Left lung (tissue), 10 donors: ENCODE results near the gene SLC24A4. TPM values are rescaled to one million over a fixed set of nuclear protein-coding genes. Genes with fewer than 3 reads are reported as not detected.

Experiments used
- ATAC-seq: fragments of 200-7000 bp; cut with Tn5 transposase; one replicate; pipeline ENCODE4 v1.9.1; 2020; ENCODE audit warnings: moderate library complexity
- DNase-seq, 4 donors: peaks; one replicate each; pipeline ENCODE4 v3.0.0-alpha.2; 2013 to 2020
- H3K27ac ChIP-seq, 2 donors: fragments of 200-600 bp; sonication (generic) in 1 of 2; one replicate each; pipeline versions ENCODE4 v1.5.0 to v1.8.0; 2020 to 2021
- H3K27me3 ChIP-seq, 2 donors: fragments of 200-600 bp; sonication (generic) in 1 of 2; one replicate each; pipeline versions ENCODE4 v1.5.0 to v1.8.0; 2020 to 2021
- H3K36me3 ChIP-seq, 2 donors: fragments of 200-600 bp; sonication (generic) in 1 of 2; one replicate each; pipeline versions ENCODE4 v1.5.0 to v1.8.0; 2020 to 2021
- H3K4me1 ChIP-seq, 2 donors: fragments of 200-600 bp; one replicate each; pipeline ENCODE4 v1.8.0; 2021
- H3K4me3 ChIP-seq, 2 donors: fragments of 200-600 bp; sonication (generic) in 1 of 2; one replicate each; pipeline versions ENCODE4 v1.5.0 to v1.8.0; 2020 to 2021; ENCODE audit warnings: mild to moderate bottlenecking in 1 of 2
- H3K9me3 ChIP-seq, 2 donors: fragments of 200-600 bp; sonication (generic) in 1 of 2; one replicate each; pipeline versions ENCODE4 v1.5.0 to v1.8.0; 2020 to 2021
- intact Hi-C, 2 donors: fragments of 100-400 bp; cut with DNase I; formaldehyde crosslinking; loops; one replicate each; pipeline versions ENCODE4 v1.11.2 to v1.14.2; 2022
- polyA plus RNA-seq, 6 donors: library from polyadenylated mRNA; unstranded; fragments of 120-200 nt; gene quantifications; one replicate each; pipeline ENCODE4 v1.2.1, GENCODE V29; 2013; ENCODE audit not compliant: insufficient read length in 6 of 6
- total RNA-seq, 2 donors: library from RNA; stranded (reverse); fragmentation: NEBNext Ultra II Directional; extraction: Animal tissue kit (Norgen Biotek cat#: 25700); gene quantifications; one replicate each; pipeline ENCODE4 v1.2.1, GENCODE V29; 2021
- TF ChIP-seq, protein P1 (sequence below), 2 donors: fragments of 200-600 bp; sonication (generic) in 1 of 2; IDR thresholded peaks; one replicate each; pipeline versions ENCODE4 v1.5.0 to v1.8.0; 2021; ENCODE audit warnings: antibody characterized with exemption in 2 of 2
- donor health status: DM: no; HTN: yes; CAD: no.
- donor health status: DM: no; HTN: no; CAD: no.

Gene SLC24A4
- total and polyA plus RNA-seq, 8 donors, result 0.25 to 2.0 (median 0.47) TPM

DNA sequence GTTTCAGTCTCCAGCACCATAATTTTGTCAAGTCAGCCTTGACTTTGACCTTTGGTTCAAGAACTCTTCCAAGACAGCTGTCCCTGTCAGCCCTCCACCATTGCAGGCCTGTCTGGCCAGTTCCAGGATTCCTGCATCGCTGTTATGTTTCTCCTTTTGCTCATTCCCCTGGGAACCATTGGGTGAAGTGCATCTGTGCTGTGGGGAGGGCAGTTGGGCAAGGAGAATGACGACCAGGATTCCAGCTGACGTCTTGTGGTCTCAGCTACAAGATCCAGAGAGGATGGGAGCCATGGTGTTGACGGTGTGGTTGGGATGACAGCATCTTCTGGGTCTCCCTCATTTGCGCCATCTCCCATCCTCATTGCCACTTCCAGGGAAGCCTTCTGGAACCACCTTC, 45.9 kb upstream of the SLC24A4 start:
- no peak overlapping the region for H3K27ac ChIP-seq
- intact Hi-C loops, result no loop called here
- no peaks in the 10 kb centered on the region for H3K4me1 ChIP-seq
- DNase-seq (no peak), ATAC-seq (no peak)
- H3K27me3 ChIP-seq, result no peaks in the 10 kb centered on the region
- TF ChIP-seq, protein P1, sequence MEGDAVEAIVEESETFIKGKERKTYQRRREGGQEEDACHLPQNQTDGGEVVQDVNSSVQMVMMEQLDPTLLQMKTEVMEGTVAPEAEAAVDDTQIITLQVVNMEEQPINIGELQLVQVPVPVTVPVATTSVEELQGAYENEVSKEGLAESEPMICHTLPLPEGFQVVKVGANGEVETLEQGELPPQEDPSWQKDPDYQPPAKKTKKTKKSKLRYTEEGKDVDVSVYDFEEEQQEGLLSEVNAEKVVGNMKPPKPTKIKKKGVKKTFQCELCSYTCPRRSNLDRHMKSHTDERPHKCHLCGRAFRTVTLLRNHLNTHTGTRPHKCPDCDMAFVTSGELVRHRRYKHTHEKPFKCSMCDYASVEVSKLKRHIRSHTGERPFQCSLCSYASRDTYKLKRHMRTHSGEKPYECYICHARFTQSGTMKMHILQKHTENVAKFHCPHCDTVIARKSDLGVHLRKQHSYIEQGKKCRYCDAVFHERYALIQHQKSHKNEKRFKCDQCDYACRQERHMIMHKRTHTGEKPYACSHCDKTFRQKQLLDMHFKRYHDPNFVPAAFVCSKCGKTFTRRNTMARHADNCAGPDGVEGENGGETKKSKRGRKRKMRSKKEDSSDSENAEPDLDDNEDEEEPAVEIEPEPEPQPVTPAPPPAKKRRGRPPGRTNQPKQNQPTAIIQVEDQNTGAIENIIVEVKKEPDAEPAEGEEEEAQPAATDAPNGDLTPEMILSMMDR (IDR thresholded peaks at IDR 0.05), result no peak
- no peaks in the 10 kb centered on the region for H3K9me3 ChIP-seq
- H3K4me3 ChIP-seq, result no peak overlapping the region
- no peaks in the 10 kb centered on the region for H3K36me3 ChIP-seq

- H3K4me3 ChIP-seq, result no peak overlapping the region
- no peaks in the 10 kb centered on the region for H3K36me3 ChIP-seq
- H3K27ac ChIP-seq, result no peak overlapping the region
- no peak for ATAC-seq
- TF ChIP-seq, protein P1 (IDR thresholded peaks at IDR 0.05), result no peak
- intact Hi-C loops, result no loop called here
- no peaks in the 10 kb centered on the region for H3K4me1 ChIP-seq
- no peak for DNase-seq
- H3K9me3 ChIP-seq, result no peaks in the 10 kb centered on the region
- no peaks in the 10 kb centered on the region for H3K27me3 ChIP-seq
Measured at GRCh38 chr14:92280554-92281262, 42.3 kb upstream of the SLC24A4 start.

GRCh38 chr14:92282669-92283068, 40.3 kb upstream of the SLC24A4 start:
- no peak overlapping the region for H3K4me3 ChIP-seq
- TF ChIP-seq, protein P1 (IDR thresholded peaks at IDR 0.05), result no peak
- no peaks in the 10 kb centered on the region for H3K27me3 ChIP-seq
- no peaks in the 10 kb centered on the region for H3K36me3 ChIP-seq
- no peak for DNase-seq
- no peaks in the 10 kb centered on the region for H3K4me1 ChIP-seq
- H3K9me3 ChIP-seq, result no peaks in the 10 kb centered on the region
- intact Hi-C loops, result no loop called here
- no peak overlapping the region for H3K27ac ChIP-seq
- no peak for ATAC-seq

- H3K27ac ChIP-seq, result no peak overlapping the region
- no peak for ATAC-seq
- no peaks in the 10 kb centered on the region for H3K4me1 ChIP-seq
- DNase-seq, result no peak
- peaks cover 0 to 22% of the 10 kb centered on the region in 2 donors for H3K27me3 ChIP-seq
- H3K4me3 ChIP-seq, result no peak overlapping the region
- H3K9me3 ChIP-seq, result no peaks in the 10 kb centered on the region
- intact Hi-C loops, result no loop called here
- no peaks in the 10 kb centered on the region for H3K36me3 ChIP-seq
- TF ChIP-seq, protein P1 (IDR thresholded peaks at IDR 0.05), result no peak
Measured at GRCh38 chr14:92285311-92285710, 37.7 kb upstream of the SLC24A4 start.

DNA sequence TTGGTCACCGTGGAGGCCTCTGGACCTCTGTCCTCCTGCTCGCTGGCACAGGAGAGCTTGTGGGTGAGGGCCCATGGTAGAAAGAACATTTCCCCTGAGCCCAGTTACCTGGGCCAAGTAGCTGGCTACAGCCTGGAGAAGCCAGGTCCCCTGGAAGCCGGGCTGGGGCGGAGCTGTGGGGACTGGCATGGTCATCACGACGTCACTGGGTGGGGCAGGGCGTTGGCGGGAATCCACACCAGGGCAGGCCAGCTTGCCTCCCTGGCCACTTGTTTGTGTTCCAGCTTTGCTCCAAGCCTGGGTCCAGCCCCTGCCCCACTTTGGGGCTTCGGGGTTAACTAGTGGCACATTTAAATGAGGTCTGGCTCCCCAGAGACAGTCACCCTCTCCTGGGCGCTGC, 35.0 kb upstream of the SLC24A4 start:
- Histone ChIP-seq H3K9me3 (no peaks in the 10 kb centered on the region), H3K4me3 (no peak overlapping the region), H3K36me3 (no peaks in the 10 kb centered on the region), H3K27ac (no peak overlapping the region), H3K27me3 (peaks cover 0 to 27% of the 10 kb centered on the region in 2 donors), H3K4me1 (no peaks in the 10 kb centered on the region)
- intact Hi-C loops, result no loop called here
- DNase-seq (no peak), ATAC-seq (no peak)
- TF ChIP-seq, protein P1 (IDR thresholded peaks at IDR 0.05), result no peak
